Measurements from ENCODE around the gene DOK4. TPM values are rescaled to one million over a fixed set of nuclear protein-coding genes. Genes with fewer than 3 reads are reported as not detected.
A peak's percentile ranks its signal among the peaks of the same experiment; 100 is the strongest.

DOK4 gene
- total and polyA plus RNA-seq, 2 donors (not counting 3 experiments of a cell fraction or from before 2014, with no cell fraction given), result 22.3 to 23.4 TPM

- dilution Hi-C loops (cut with MboI; ENCODE audit: extremely low pct_ligation_motif_present, low sequenced_read_pairs) (no loop called here), intact Hi-C loops (cut with micrococcal nuclease) (loop anchor here (10.0 kb wide), 1 partner anchor 165 kb away; no protein-coding TSS in a partner anchor)
- H3K9me3 ChIP-seq (replicated peaks; ENCODE audit: control insufficient read depth, insufficient read depth, low read length), result no peaks in the 10 kb centered on the region
- H3K4me3 ChIP-seq (replicated peaks in 1 of 3; ENCODE audit: insufficient read depth in 1 of 3, low read depth in 1 of 3, low read length in 3 of 3), result peak overlapping the region; percentile 38 to 69 (median 68)
- POLR2A ChIA-PET, result interaction anchor here (0.6 kb wide), 1 partner anchor 37 kb away, joined by 5 read pairs; no protein-coding TSS in a partner anchor
- peak overlapping the region; percentile 93 for H2AFZ ChIP-seq (ENCODE audit: low read depth, low read length)
- TF ChIP-seq CTCF (IDR thresholded peaks at IDR 0.05; ENCODE audit: extremely low read depth in 1 of 2, insufficient read depth in 1 of 2, low read depth in 1 of 2, low read length in 2 of 2) (no peak), POLR2A (IDR thresholded peaks at IDR 0.05; ENCODE audit: low read depth, low read length) (peak; percentile 45)
- H3K9me1 ChIP-seq (replicated peaks; ENCODE audit: control insufficient read depth, extremely low read depth, insufficient read depth, low read length), result no peaks in the 10 kb centered on the region
- FAIRE-seq, result peak; percentile 91
- peak; percentile 33 for DNase-seq (ENCODE audit: low read depth, low spot score)
- CTCF ChIA-PET, result interaction anchor here (0.9 to 3.0 kb wide), 4 partner anchors 17 to 40 kb away, joined by 3 to 21 read pairs (median 3); partner anchors contain the start of genes CIAPIN1, COQ9 and POLR2C
- peak overlapping the region; percentile 50 for H3K9ac ChIP-seq (replicated peaks; ENCODE audit: extremely low read depth, insufficient read depth, low read length)
- peaks cover 0 to 5% of the 10 kb centered on the region in 2 experiments for H3K36me3 ChIP-seq (ENCODE audit: control insufficient read depth in 2 of 2, extremely low read depth in 1 of 2, insufficient read depth in 2 of 2, low read length in 2 of 2)
- H3K27me3 ChIP-seq (ENCODE audit: control insufficient read depth in 2 of 2, insufficient read depth in 2 of 2, low read length in 2 of 2), result no peaks in the 10 kb centered on the region
- H3K4me2 ChIP-seq (ENCODE audit: insufficient read depth, low read length), result peak overlapping the region; percentile 87
- BruUV-seq (replicated peaks), result no TSS peak
- H3K27ac ChIP-seq (ENCODE audit: insufficient read depth, low read depth, low read length), result no peak overlapping the region
- peaks cover 28% of the 10 kb centered on the region for H3K4me1 ChIP-seq (ENCODE audit: control insufficient read depth, extremely low read depth, insufficient read depth, low read length)
- H4K20me1 ChIP-seq (replicated peaks; ENCODE audit: control insufficient read depth, extremely low read depth, insufficient read depth, low read length), result no peaks in the 10 kb centered on the region
- H3K79me2 ChIP-seq (ENCODE audit: control insufficient read depth, insufficient read depth, low read length), result peaks cover 15% of the 10 kb centered on the region
Observed at GRCh38 chr16:57479205-57479975, 6.9 kb downstream of the DOK4 start.

All from endothelial cell of umbilical vein (primary cell).